IgD-negative memory B cell (primary cell): ENCODE results near the gene IFI35. TPM values are rescaled to one million over a fixed set of nuclear protein-coding genes. Genes with fewer than 3 reads are reported as not detected.
A peak's percentile ranks its signal among the peaks of the same experiment; 100 is the strongest.

Experiments used
- H3K27ac Mint-ChIP-seq, 3 donors: one replicate each; pipeline ENCODE4 v1.8.0; 2020 to 2022; ENCODE audit warnings: mild to moderate bottlenecking in 3 of 3, mixed read lengths in 3 of 3, moderate library complexity in 1 of 3
- H3K27me3 Mint-ChIP-seq: one replicate; pipeline ENCODE4 v1.8.0; 2021; ENCODE audit warnings: mixed read lengths
- H3K36me3 Mint-ChIP-seq: one replicate; pipeline ENCODE4 v1.8.0; 2020; ENCODE audit warnings: mild to moderate bottlenecking, mixed read lengths
- H3K4me1 Mint-ChIP-seq, 3 donors: one replicate each; pipeline ENCODE4 v1.8.0; 2020 to 2022; ENCODE audit warnings: mixed read lengths in 3 of 3, mild to moderate bottlenecking in 1 of 3
- H3K4me3 Mint-ChIP-seq, 4 donors: one replicate each; pipeline ENCODE4 v1.8.0; 2020 to 2022; ENCODE audit warnings: mild to moderate bottlenecking in 4 of 4, mixed read lengths in 4 of 4, moderate library complexity in 3 of 4
- H3K9me3 Mint-ChIP-seq, 3 donors: one replicate each; pipeline ENCODE4 v1.8.0; 2020 to 2021; ENCODE audit warnings: mixed read lengths in 3 of 3, mild to moderate bottlenecking in 1 of 3
- polyA plus RNA-seq: library from polyadenylated mRNA; unstranded; fragments of 300-500 nt; fragmentation: Illumina TruSeq; gene quantifications from one replicate; pipeline ENCODE4 v1.2.3, GENCODE V29; 2021

IFI35 gene
- polyA plus RNA-seq, 1 donor from 2014 or later, result 63.7 TPM

- Mint-ChIP-seq H3K9me3 (no peaks in the 10 kb centered on the region), H3K27ac (peak overlapping the region; percentile 73 to 96 (median 81)), H3K4me1 (peaks cover 7 to 18% (median 8%) of the 10 kb centered on the region in 3 donors), H3K4me3 (peak overlapping the region; percentile 23 to 93 (median 79)), H3K36me3 (no peaks in the 10 kb centered on the region), H3K27me3 (no peaks in the 10 kb centered on the region)
These were observed 19.4 kb downstream of the IFI35 start for GRCh38 chr17:43025766-43026537.

GRCh38 chr17:43026595-43026994 lies 20.0 kb downstream of the IFI35 start:
- Mint-ChIP-seq H3K27me3 (no peaks in the 10 kb centered on the region), H3K27ac (peak overlapping the region in 2 of 3 donors; percentile 73 to 81), H3K4me3 (peak overlapping the region; percentile 22 to 85 (median 28)), H3K4me1 (peaks cover 6 to 17% (median 7%) of the 10 kb centered on the region in 3 donors), H3K9me3 (no peaks in the 10 kb centered on the region), H3K36me3 (no peaks in the 10 kb centered on the region)

- Mint-ChIP-seq H3K9me3 (no peaks in the 10 kb centered on the region), H3K4me3 (peak overlapping the region in 1 of 4 donors; percentile 85), H3K27me3 (no peaks in the 10 kb centered on the region), H3K4me1 (peaks cover 6 to 15% (median 7%) of the 10 kb centered on the region in 3 donors), H3K27ac (peak overlapping the region in 2 of 3 donors; percentile 81 to 83), H3K36me3 (no peaks in the 10 kb centered on the region)
These were observed 20.8 kb downstream of the IFI35 start for GRCh38 chr17:43027091-43028032.

GRCh38 chr17:43028221-43028861 lies 21.8 kb downstream of the IFI35 start:
- Mint-ChIP-seq H3K4me3 (peak overlapping the region in 2 of 4 donors; percentile 6 to 39), H3K36me3 (no peaks in the 10 kb centered on the region), H3K27me3 (no peaks in the 10 kb centered on the region)

GRCh38 chr17:43030137-43030767 lies 23.7 kb downstream of the IFI35 start:
- no peaks in the 10 kb centered on the region for H3K9me3 Mint-ChIP-seq
- no peak overlapping the region for H3K4me3 Mint-ChIP-seq
- no peaks in the 10 kb centered on the region for H3K27me3 Mint-ChIP-seq
- H3K4me1 Mint-ChIP-seq, result peaks cover 0 to 7% (median 5%) of the 10 kb centered on the region in 3 donors
- H3K27ac Mint-ChIP-seq, result no peak overlapping the region
- no peaks in the 10 kb centered on the region for H3K36me3 Mint-ChIP-seq

More at GRCh38 chr17:43028221-43028861, 21.8 kb downstream of the IFI35 start:
- no peaks in the 10 kb centered on the region for H3K9me3 Mint-ChIP-seq
- H3K4me1 Mint-ChIP-seq, result peaks cover 6 to 15% (median 7%) of the 10 kb centered on the region in 3 donors
- no peak overlapping the region for H3K27ac Mint-ChIP-seq

GRCh38 chr17:43031666-43032065 lies 25.1 kb downstream of the IFI35 start:
- H3K27ac Mint-ChIP-seq, result no peak overlapping the region
- H3K36me3 Mint-ChIP-seq, result no peaks in the 10 kb centered on the region
- H3K4me1 Mint-ChIP-seq, result peaks cover 0 to 4% (median 4%) of the 10 kb centered on the region in 3 donors
- H3K4me3 Mint-ChIP-seq, result no peak overlapping the region
- H3K27me3 Mint-ChIP-seq, result no peaks in the 10 kb centered on the region
- H3K9me3 Mint-ChIP-seq, result no peaks in the 10 kb centered on the region

- H3K36me3 Mint-ChIP-seq, result no peaks in the 10 kb centered on the region
- H3K4me1 Mint-ChIP-seq, result peaks cover 0 to 3% (median 0%) of the 10 kb centered on the region in 3 donors
- H3K9me3 Mint-ChIP-seq, result no peaks in the 10 kb centered on the region
- H3K27ac Mint-ChIP-seq, result peak overlapping the region in 1 of 3 donors; percentile 7
- no peaks in the 10 kb centered on the region for H3K27me3 Mint-ChIP-seq
- H3K4me3 Mint-ChIP-seq, result no peak overlapping the region
These were observed 27.6 kb downstream of the IFI35 start for GRCh38 chr17:43033948-43034881.

GRCh38 chr17:43034894-43035293 lies 28.3 kb downstream of the IFI35 start:
- no peak overlapping the region for H3K4me3 Mint-ChIP-seq
- H3K36me3 Mint-ChIP-seq, result no peaks in the 10 kb centered on the region
- H3K4me1 Mint-ChIP-seq, result peaks cover 0 to 2% (median 0%) of the 10 kb centered on the region in 3 donors
- H3K9me3 Mint-ChIP-seq, result no peaks in the 10 kb centered on the region
- H3K27me3 Mint-ChIP-seq, result no peaks in the 10 kb centered on the region
- peak overlapping the region in 1 of 3 donors; percentile 8 for H3K27ac Mint-ChIP-seq

- Mint-ChIP-seq H3K27ac (no peak overlapping the region), H3K4me3 (no peak overlapping the region)
These were observed 33.1 kb downstream of the IFI35 start for GRCh38 chr17:43039646-43040045.

GRCh38 chr17:43040655-43041054 lies 34.1 kb downstream of the IFI35 start:
- Mint-ChIP-seq H3K36me3 (peaks cover 4% of the 10 kb centered on the region), H3K9me3 (no peaks in the 10 kb centered on the region), H3K27me3 (no peaks in the 10 kb centered on the region), H3K4me1 (peaks cover 0 to 3% (median 0%) of the 10 kb centered on the region in 3 donors), H3K27ac (no peak overlapping the region), H3K4me3 (no peak overlapping the region)

More at GRCh38 chr17:43039646-43040045, 33.1 kb downstream of the IFI35 start:
- Mint-ChIP-seq H3K27me3 (no peaks in the 10 kb centered on the region), H3K36me3 (peaks cover 2% of the 10 kb centered on the region), H3K4me1 (peaks cover 0 to 5% (median 0%) of the 10 kb centered on the region in 3 donors), H3K9me3 (no peaks in the 10 kb centered on the region)

DNA sequence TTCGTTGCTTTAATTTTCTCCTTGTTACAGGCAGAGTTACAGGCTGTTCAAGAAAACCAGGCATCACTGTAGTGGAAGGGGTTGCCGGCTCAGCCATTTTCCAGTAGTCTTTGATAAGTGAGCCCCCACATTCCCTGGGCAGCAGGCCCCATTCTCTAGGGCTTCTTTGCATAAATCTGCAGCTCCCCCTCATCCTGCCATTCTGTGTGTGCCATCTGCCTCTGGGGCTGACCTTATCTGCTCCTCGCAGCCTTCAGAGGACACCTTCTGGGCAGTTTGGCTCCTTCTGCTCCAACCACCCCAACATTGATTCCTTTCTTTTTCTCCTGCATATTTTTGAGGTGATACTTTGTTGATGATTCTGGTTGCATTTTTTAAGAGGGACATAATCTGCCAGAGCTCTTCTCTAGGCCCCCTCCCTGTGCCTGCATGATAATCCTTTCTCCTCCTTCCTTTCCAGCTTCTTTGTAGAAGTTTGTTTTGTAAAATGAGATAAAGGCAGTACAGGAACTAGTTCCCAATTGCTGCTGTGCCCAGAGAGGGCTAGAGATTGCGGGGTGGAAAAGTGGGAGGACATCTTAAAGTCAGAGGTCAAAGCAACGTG lies 35.5 kb downstream of the IFI35 start:
- H3K27ac Mint-ChIP-seq, result no peak overlapping the region

DNA sequence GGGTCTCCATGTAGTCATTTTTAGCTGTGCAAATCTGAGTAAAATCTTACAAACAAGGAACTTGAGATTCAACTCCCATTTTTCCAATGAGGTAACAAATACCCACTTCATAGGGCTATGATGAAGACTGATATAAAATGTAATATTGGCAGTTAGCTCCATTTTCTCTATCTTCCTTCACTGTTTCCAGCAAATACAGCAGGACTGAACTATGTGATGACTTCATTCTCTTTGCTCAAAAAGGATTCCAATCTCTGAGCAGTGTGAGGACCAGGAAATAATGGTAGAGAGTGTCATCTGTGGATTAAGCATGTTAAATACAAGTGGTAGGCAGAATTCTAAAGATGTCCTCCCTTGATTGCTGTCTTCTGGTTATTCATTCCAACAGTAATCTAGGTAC lies 36.7 kb downstream of the IFI35 start:
- Mint-ChIP-seq H3K27me3 (no peaks in the 10 kb centered on the region), H3K4me1 (peaks cover 0 to 3% (median 0%) of the 10 kb centered on the region in 3 donors), H3K9me3 (no peaks in the 10 kb centered on the region), H3K36me3 (peaks cover 4% of the 10 kb centered on the region), H3K27ac (no peak overlapping the region), H3K4me3 (no peak overlapping the region)

More for the DNA sequence above, 35.5 kb downstream of the IFI35 start:
- Mint-ChIP-seq H3K4me1 (peaks cover 0 to 3% (median 0%) of the 10 kb centered on the region in 3 donors), H3K9me3 (no peaks in the 10 kb centered on the region), H3K4me3 (no peak overlapping the region), H3K27me3 (no peaks in the 10 kb centered on the region), H3K36me3 (peaks cover 4% of the 10 kb centered on the region)

- no peaks in the 10 kb centered on the region for H3K27me3 Mint-ChIP-seq
- H3K27ac Mint-ChIP-seq, result no peak overlapping the region
- peaks cover 4% of the 10 kb centered on the region for H3K36me3 Mint-ChIP-seq
These were observed 37.4 kb downstream of the IFI35 start for GRCh38 chr17:43044024-43044423.

More at GRCh38 chr17:43044024-43044423, 37.4 kb downstream of the IFI35 start:
- H3K9me3 Mint-ChIP-seq, result no peaks in the 10 kb centered on the region
- H3K4me3 Mint-ChIP-seq, result no peak overlapping the region
- H3K4me1 Mint-ChIP-seq, result peaks cover 0 to 3% (median 0%) of the 10 kb centered on the region in 3 donors
